Lower leg skin (tissue), 3 donors: Measurements from ENCODE around the gene BMF.

Source experiments
- POLR2A ChIP-seq, 2 donors: fragments of 450-650 bp; IDR thresholded peaks; one replicate each; pipeline ENCODE4 v1.6.1; 2016 to 2017; ENCODE audit warnings: antibody characterized with exemption in 2 of 2, mild to moderate bottlenecking in 1 of 2, moderate library complexity in 1 of 2
- TF ChIP-seq, protein P1 (sequence below), 3 donors: fragments of 450-650 bp; IDR thresholded peaks; one replicate each; pipeline ENCODE4 v1.5.1; 2016; ENCODE audit warnings: antibody characterized with exemption in 3 of 3, mild to moderate bottlenecking in 3 of 3, moderate library complexity in 2 of 3

DNA sequence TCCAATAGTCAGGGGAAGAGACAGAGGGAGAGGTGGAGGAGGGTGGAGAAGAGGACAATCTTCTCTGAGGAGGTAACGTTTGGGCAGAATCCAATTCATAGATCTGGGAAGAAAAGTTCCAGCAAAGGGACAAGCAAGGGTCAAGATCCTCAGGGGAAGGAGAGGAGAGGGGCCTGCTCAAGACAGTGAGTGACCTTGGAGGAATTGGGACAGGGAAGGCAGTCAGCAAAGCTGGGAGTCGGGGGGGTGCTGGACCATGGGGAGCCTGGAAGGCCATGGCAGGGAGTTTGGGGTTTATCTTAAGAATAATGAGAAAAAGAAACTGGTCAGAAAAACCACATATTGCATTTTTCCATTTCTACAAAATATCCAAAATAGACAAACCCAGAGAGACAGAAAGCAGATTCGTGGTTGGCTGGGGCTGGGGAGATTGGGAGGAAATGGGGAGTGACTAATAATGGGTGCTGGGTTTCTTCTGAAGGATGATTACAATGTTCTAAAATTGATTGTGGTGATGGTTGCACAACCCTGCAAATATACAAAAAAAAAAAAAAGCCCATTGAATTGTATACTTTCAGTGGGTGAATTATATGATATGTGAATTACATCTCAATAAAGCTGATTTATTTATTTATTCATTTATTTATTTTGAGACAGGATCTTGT lies 50.1 kb downstream of the BMF start:
- TF ChIP-seq POLR2A (IDR thresholded peaks at IDR 0.05) = no peak
- TF ChIP-seq, protein P1, sequence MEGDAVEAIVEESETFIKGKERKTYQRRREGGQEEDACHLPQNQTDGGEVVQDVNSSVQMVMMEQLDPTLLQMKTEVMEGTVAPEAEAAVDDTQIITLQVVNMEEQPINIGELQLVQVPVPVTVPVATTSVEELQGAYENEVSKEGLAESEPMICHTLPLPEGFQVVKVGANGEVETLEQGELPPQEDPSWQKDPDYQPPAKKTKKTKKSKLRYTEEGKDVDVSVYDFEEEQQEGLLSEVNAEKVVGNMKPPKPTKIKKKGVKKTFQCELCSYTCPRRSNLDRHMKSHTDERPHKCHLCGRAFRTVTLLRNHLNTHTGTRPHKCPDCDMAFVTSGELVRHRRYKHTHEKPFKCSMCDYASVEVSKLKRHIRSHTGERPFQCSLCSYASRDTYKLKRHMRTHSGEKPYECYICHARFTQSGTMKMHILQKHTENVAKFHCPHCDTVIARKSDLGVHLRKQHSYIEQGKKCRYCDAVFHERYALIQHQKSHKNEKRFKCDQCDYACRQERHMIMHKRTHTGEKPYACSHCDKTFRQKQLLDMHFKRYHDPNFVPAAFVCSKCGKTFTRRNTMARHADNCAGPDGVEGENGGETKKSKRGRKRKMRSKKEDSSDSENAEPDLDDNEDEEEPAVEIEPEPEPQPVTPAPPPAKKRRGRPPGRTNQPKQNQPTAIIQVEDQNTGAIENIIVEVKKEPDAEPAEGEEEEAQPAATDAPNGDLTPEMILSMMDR (IDR thresholded peaks at IDR 0.05) = no peak
